ELF-1 (cell line): ENCODE measurements around the gene TNFRSF1B.

ENCODE experiments used
- DNase-seq: peaks from one replicate; pipeline ENCODE4 v3.0.0-alpha.2; 2016; ENCODE audit warnings: low read depth, low spot score

Gene TNFRSF1B

GRCh38 chr1:12191242-12192032, 24.6 kb downstream of the TNFRSF1B start:
- no peak for DNase-seq

GRCh38 chr1:12194666-12195216, 27.9 kb downstream of the TNFRSF1B start:
- DNase-seq = no peak

- DNase-seq = no peak
These were observed 28.6 kb downstream of the TNFRSF1B start for GRCh38 chr1:12195416-12195815.

GRCh38 chr1:12196641-12197482, 30.1 kb downstream of the TNFRSF1B start:
- peak; percentile 78 for DNase-seq

GRCh38 chr1:12197483-12197880, 30.7 kb downstream of the TNFRSF1B start:
- no peak for DNase-seq

- DNase-seq = no peak
These were observed 33.4 kb downstream of the TNFRSF1B start for GRCh38 chr1:12200208-12200607.

- no peak for DNase-seq
These were observed 34.8 kb downstream of the TNFRSF1B start for GRCh38 chr1:12201352-12202189.

- no peak for DNase-seq
These were observed 35.4 kb downstream of the TNFRSF1B start for GRCh38 chr1:12202190-12202497.

GRCh38 chr1:12202577-12202976, 35.8 kb downstream of the TNFRSF1B start:
- no peak for DNase-seq

GRCh38 chr1:12203216-12204007, 36.6 kb downstream of the TNFRSF1B start:
- DNase-seq = no peak

- DNase-seq = no peak
These were observed 37.3 kb downstream of the TNFRSF1B start for GRCh38 chr1:12204140-12204539.

- DNase-seq = no peak
These were observed 38.2 kb downstream of the TNFRSF1B start for GRCh38 chr1:12204754-12205658.

GRCh38 chr1:12206238-12206637, 39.4 kb downstream of the TNFRSF1B start:
- no peak for DNase-seq

GRCh38 chr1:12206792-12207424, 40.1 kb downstream of the TNFRSF1B start:
- DNase-seq = no peak

GRCh38 chr1:12208271-12208670, 41.5 kb downstream of the TNFRSF1B start:
- no peak for DNase-seq

GRCh38 chr1:12208764-12209494, 42.1 kb downstream of the TNFRSF1B start:
- DNase-seq = peak; percentile 90

- no peak for DNase-seq
These were observed 42.7 kb downstream of the TNFRSF1B start for GRCh38 chr1:12209495-12209832.

- DNase-seq = no peak
These were observed 48.5 kb downstream of the TNFRSF1B start for GRCh38 chr1:12215118-12215961.
